ENCODE data around the gene FOXD2.

DNA sequence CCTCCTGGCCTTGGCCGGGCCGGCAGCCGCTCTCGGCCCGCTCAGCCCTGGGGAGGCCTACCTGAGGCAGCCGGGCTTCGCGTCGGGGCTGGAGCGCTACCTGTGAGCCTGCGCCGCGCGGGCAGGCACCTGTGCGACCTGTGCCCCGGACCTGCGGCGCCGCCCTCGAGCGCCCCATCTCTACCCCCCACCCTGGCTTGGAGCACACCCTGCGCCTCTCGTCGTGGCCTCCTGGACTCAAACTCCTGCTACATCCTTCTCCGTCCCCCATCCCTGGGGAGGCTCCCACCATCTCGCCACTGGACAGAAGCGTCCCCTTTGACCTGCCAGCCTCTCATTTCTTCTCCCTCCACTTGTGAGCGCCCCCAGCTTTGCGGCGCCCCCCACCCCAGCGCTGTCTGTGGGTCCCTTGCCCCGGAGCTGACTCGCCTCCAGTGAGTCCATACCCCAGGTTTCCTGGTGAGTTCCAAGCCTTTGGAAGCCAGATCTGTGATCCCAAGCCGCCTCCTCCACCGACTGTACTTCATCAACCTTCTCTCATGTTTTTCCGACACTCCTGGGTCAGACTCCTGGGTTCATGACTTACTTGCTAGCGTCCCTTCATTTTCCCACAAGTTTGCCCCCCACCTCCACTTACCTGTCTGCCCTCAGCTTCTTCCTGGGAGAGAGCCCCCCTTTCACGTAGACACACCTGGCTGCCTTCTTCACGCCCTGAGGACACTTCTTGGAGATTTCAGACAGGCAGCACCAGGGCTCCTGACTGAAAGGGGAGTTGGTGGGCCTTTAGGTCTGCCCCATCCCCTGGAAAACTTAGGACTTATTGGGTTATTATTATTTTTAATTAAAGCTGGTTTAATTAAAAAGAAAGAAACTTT lies 20.4 kb upstream of the FOXD2 start:
- TF ChIP-seq SP1 (IDR thresholded peaks at IDR 0.05) (no peak), FOXA1 (IDR thresholded peaks at IDR 0.05) (no peak), FOXM1 (IDR thresholded peaks at IDR 0.05; ENCODE audit: borderline replicate concordance) (no peak), FOXK2 (IDR thresholded peaks at IDR 0.05) (no peak)

All from HEK293T (cell line).